DND-41 (cell line): ENCODE measurements around the gene CPNE9.

Experiments
- ATAC-seq: fragments of 200-7000 bp; cut with Tn5 transposase; 3 replicates; pipeline ENCODE4 v1.9.1; 2021; ENCODE audit warnings: low read depth; ENCODE audit not compliant: insufficient read depth
- DNase-seq: peaks from one replicate; pipeline ENCODE4 v3.0.0-alpha.2; 2020
- H2AFZ ChIP-seq: 2 replicates; pipeline ENCODE4 v1.6.0; 2012; ENCODE audit warnings: low read depth, low read length
- H3K27ac ChIP-seq: 2 replicates; pipeline ENCODE4 v1.5.1; 2012; ENCODE audit warnings: low read length, inconsistent platforms
- H3K27me3 ChIP-seq: fragments of 200-600 bp; sonication (generic); 2 replicates; pipeline ENCODE4 v1.6.0; 2012; ENCODE audit warnings: low read length, mild to moderate bottlenecking, inconsistent platforms; ENCODE audit not compliant: insufficient read depth, poor library complexity
- H3K36me3 ChIP-seq: 2 replicates; pipeline ENCODE4 v1.5.1; 2012; ENCODE audit warnings: low read length, inconsistent platforms; ENCODE audit not compliant: insufficient read depth
- H3K4me1 ChIP-seq: 2 replicates; pipeline ENCODE4 v1.5.1; 2012; ENCODE audit warnings: mild to moderate bottlenecking, low read length; ENCODE audit not compliant: insufficient read depth
- H3K4me2 ChIP-seq: 2 replicates; pipeline ENCODE4 v1.6.0; 2012; ENCODE audit warnings: mild to moderate bottlenecking, moderate library complexity, low read length, inconsistent platforms; ENCODE audit not compliant: insufficient read depth
- H3K4me3 ChIP-seq, 2 experiments: fragments of 200-600 bp in 1 of 2; shearing (Covaris generic) in 1 of 2; 2 replicates each; pipeline ENCODE4 v1.5.1; 2012 to 2016; ENCODE audit warnings: inconsistent platforms in 2 of 2, low read length in 2 of 2, mild to moderate bottlenecking in 2 of 2, low read depth in 1 of 2, moderate library complexity in 1 of 2
- H3K79me2 ChIP-seq: 2 replicates; pipeline ENCODE4 v1.6.0; 2012; ENCODE audit warnings: low read length, inconsistent platforms; ENCODE audit not compliant: insufficient read depth
- H3K9ac ChIP-seq: 2 replicates; pipeline ENCODE4 v1.6.0; 2012; ENCODE audit warnings: low read depth, mild to moderate bottlenecking, inconsistent platforms, low read length, moderate library complexity
- H3K9me3 ChIP-seq: 2 replicates; pipeline ENCODE4 v1.5.1; 2012; ENCODE audit warnings: low read length, moderate library complexity, mild to moderate bottlenecking, inconsistent platforms; ENCODE audit not compliant: insufficient read depth, severe bottlenecking
- H4K20me1 ChIP-seq: 2 replicates; pipeline ENCODE4 v1.6.0; 2012; ENCODE audit warnings: low read length; ENCODE audit not compliant: insufficient read depth
- CTCF ChIP-seq: IDR thresholded peaks from 2 replicates; pipeline ENCODE4 v1.5.1; 2012; ENCODE audit warnings: borderline replicate concordance, low read length, moderate library complexity, mild to moderate bottlenecking; ENCODE audit not compliant: poor library complexity, severe bottlenecking; ENCODE audit errors: extremely low read depth
- EZH2 ChIP-seq: IDR thresholded peaks from 3 replicates; pipeline ENCODE4 v1.6.1; 2012; ENCODE audit warnings: borderline replicate concordance, low read depth, mild to moderate bottlenecking, moderate library complexity, low read length, inconsistent platforms; ENCODE audit not compliant: severe bottlenecking

Gene CPNE9

GRCh38 chr3:9696480-9697220 lies 7.0 kb upstream of the CPNE9 start:
- peaks cover 83% of the 10 kb centered on the region for H3K36me3 ChIP-seq
- no peak for ATAC-seq
- no peaks in the 10 kb centered on the region for H3K79me2 ChIP-seq
- no peak overlapping the region for H3K9ac ChIP-seq
- no peak overlapping the region for H3K4me2 ChIP-seq
- no peaks in the 10 kb centered on the region for H3K27me3 ChIP-seq
- TF ChIP-seq CTCF = no peak
- no peak overlapping the region for H2AFZ ChIP-seq
- no peak for DNase-seq
- no peaks in the 10 kb centered on the region for H4K20me1 ChIP-seq
- no peaks in the 10 kb centered on the region for H3K9me3 ChIP-seq
- H3K4me3 ChIP-seq = no peak overlapping the region
- no peaks in the 10 kb centered on the region for H3K4me1 ChIP-seq
- no peak overlapping the region for H3K27ac ChIP-seq

GRCh38 chr3:9697892-9698291 lies 5.7 kb upstream of the CPNE9 start:
- Histone ChIP-seq H3K36me3 (peaks cover 82% of the 10 kb centered on the region), H3K79me2 (no peaks in the 10 kb centered on the region), H3K4me3 (no peak overlapping the region), H3K27ac (no peak overlapping the region), H3K9ac (no peak overlapping the region), H2AFZ (no peak overlapping the region), H3K4me1 (no peaks in the 10 kb centered on the region), H3K9me3 (no peaks in the 10 kb centered on the region), H4K20me1 (no peaks in the 10 kb centered on the region), H3K4me2 (no peak overlapping the region), H3K27me3 (no peaks in the 10 kb centered on the region)
- DNase-seq = no peak
- no peak for TF ChIP-seq EZH2
- no peak for TF ChIP-seq CTCF
- no peak for ATAC-seq

GRCh38 chr3:9698293-9698692 lies 5.3 kb upstream of the CPNE9 start:
- Histone ChIP-seq H2AFZ (no peak overlapping the region), H3K9ac (no peak overlapping the region), H3K27ac (no peak overlapping the region), H3K79me2 (no peaks in the 10 kb centered on the region), H3K27me3 (no peaks in the 10 kb centered on the region), H3K4me2 (no peak overlapping the region), H3K9me3 (no peaks in the 10 kb centered on the region), H4K20me1 (no peaks in the 10 kb centered on the region), H3K36me3 (peaks cover 78% of the 10 kb centered on the region), H3K4me1 (no peaks in the 10 kb centered on the region), H3K4me3 (no peak overlapping the region)
- ATAC-seq (no peak), DNase-seq (no peak)
- TF ChIP-seq CTCF (no peak), EZH2 (no peak)

DNA sequence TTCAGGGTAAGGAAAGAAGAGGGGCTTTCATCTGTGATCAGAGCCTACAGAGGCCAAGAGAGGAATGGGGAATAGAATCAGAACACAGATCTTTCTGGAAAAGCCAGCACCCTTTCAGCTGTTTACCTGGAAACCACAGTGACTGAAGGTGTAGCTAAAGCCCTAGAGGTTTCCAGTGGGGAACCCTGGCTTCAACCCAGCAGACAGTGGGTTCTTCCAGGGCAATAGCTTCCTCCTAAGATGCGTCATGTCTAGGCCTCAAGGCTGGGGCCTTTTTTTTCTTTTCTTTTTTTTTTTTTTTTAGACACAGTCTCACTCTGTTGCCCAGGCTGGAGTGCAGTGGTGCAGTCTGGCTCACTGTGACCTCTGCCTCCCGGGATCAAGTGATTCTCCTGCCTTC lies 3.1 kb upstream of the CPNE9 start:
- no peak overlapping the region for H3K9ac ChIP-seq
- H3K27ac ChIP-seq = no peak overlapping the region
- no peak for TF ChIP-seq CTCF
- no peak for DNase-seq
- H3K4me1 ChIP-seq = no peaks in the 10 kb centered on the region
- H4K20me1 ChIP-seq = no peaks in the 10 kb centered on the region
- H3K36me3 ChIP-seq = peaks cover 57% of the 10 kb centered on the region
- no peaks in the 10 kb centered on the region for H3K9me3 ChIP-seq
- no peak overlapping the region for H3K4me2 ChIP-seq
- no peaks in the 10 kb centered on the region for H3K27me3 ChIP-seq
- H3K4me3 ChIP-seq = no peak overlapping the region
- ATAC-seq = no peak
- no peaks in the 10 kb centered on the region for H3K79me2 ChIP-seq
- no peak overlapping the region for H2AFZ ChIP-seq
